Prostate gland (tissue), 2 donors: ENCODE results near the gene IGSF23.

ENCODE experiments used
- POLR2A ChIP-seq: fragments of 450-650 bp; IDR thresholded peaks from one replicate; pipeline ENCODE4 v1.6.1; 2016; ENCODE audit warnings: antibody characterized with exemption, mild to moderate bottlenecking
- POLR2AphosphoS5 ChIP-seq: sonication (generic); formaldehyde crosslinking; IDR thresholded peaks from one replicate; pipeline ENCODE4 v1.6.1; 2017; ENCODE audit warnings: antibody characterized with exemption
- TF ChIP-seq, protein P1 (sequence below), 4 experiments: fragments of 200-600 bp in 2 of 4; fragments of 450-650 bp in 2 of 4; sonication (generic) in 2 of 4; IDR thresholded peaks; 1 replicate in 3 of 4; 2 replicates in 1 of 4; pipeline ENCODE4 v1.5.1; 2016 to 2019; ENCODE audit warnings: antibody characterized with exemption in 4 of 4, mild to moderate bottlenecking in 2 of 4, moderate library complexity in 2 of 4

DNA sequence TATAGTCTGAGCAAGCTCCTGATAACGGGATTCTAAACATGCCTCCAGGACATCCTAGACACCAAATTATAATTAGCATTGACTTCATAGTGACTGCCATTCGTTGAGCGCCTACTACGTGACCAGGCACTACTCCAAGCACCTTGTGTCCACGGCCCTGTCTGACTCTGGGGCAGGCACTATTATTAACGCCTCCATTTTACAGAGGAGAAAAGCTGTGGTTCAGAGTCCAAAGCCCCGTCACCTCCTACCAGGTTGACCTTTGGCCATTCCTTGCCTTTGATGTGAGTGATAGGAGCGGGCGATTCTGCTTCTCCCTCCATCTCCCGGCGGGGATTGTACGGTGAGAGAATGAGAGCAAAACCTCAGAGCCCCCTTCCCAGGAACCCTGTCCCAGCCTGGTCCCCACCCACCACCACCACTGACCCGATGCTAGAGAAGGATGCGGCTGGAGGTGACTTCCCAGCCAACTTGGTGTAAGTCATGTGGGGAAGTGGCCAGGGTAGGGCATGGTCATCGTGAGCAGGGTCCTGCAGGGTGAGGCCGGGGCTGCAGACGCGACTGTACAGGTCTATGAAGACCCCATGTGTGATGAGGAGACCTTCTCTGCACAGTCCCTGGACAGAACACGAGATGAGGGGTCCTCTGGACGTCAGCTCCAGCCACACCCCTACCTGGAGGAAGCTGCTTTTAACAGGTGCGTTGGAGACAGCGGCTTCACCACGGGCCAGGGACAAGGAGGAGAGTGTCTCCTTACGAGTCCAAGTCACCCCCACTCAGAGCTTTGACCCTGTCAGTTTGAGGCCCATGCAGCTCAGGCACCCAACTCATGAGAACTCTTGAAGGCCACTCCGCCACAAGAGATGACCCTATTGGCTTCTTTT lies at the start of gene IGSF23:
- TF ChIP-seq, protein P1, sequence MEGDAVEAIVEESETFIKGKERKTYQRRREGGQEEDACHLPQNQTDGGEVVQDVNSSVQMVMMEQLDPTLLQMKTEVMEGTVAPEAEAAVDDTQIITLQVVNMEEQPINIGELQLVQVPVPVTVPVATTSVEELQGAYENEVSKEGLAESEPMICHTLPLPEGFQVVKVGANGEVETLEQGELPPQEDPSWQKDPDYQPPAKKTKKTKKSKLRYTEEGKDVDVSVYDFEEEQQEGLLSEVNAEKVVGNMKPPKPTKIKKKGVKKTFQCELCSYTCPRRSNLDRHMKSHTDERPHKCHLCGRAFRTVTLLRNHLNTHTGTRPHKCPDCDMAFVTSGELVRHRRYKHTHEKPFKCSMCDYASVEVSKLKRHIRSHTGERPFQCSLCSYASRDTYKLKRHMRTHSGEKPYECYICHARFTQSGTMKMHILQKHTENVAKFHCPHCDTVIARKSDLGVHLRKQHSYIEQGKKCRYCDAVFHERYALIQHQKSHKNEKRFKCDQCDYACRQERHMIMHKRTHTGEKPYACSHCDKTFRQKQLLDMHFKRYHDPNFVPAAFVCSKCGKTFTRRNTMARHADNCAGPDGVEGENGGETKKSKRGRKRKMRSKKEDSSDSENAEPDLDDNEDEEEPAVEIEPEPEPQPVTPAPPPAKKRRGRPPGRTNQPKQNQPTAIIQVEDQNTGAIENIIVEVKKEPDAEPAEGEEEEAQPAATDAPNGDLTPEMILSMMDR (IDR thresholded peaks at IDR 0.05): no peak
- no peak for TF ChIP-seq POLR2AphosphoS5
- no peak for TF ChIP-seq POLR2A
